ENCODE data around the gene ASAP3. TPM values are rescaled to one million over a fixed set of nuclear protein-coding genes. Genes with fewer than 3 reads are reported as not detected.

ASAP3 gene
- total RNA-seq, 2 donors from 2014 or later = 38.6 to 47.2 TPM

- no peak for TF ChIP-seq CTCF (IDR thresholded peaks at IDR 0.05)
- no peaks in the 10 kb centered on the region for H3K27me3 ChIP-seq
- H3K4me3 ChIP-seq = peak overlapping the region in 1 of 2 donors; percentile 67
- H3K9me3 ChIP-seq = no peaks in the 10 kb centered on the region
- H3K27ac ChIP-seq = peak overlapping the region; percentile 86 to 89
- no peak for DNase-seq (ENCODE audit: low spot score)
- peaks cover under 1% of the 10 kb centered on the region for H3K36me3 ChIP-seq
- H3K4me1 ChIP-seq = peaks cover 0 to 44% of the 10 kb centered on the region in 2 donors
These were observed 58.8 kb downstream of the ASAP3 start for GRCh38 chr1:23425193-23425494.

- Histone ChIP-seq H3K9me3 (no peaks in the 10 kb centered on the region), H3K27me3 (no peaks in the 10 kb centered on the region), H3K36me3 (no peaks in the 10 kb centered on the region), H3K27ac (peak within 1 kb of the TSS; percentile 86 to 89), H3K4me1 (peaks cover 0 to 44% of the 10 kb centered on the region in 2 donors), H3K4me3 (peak within 1 kb of the TSS; percentile 58 to 67)
- DNase-seq (ENCODE audit: low spot score) = no peak
- TF ChIP-seq CTCF (IDR thresholded peaks at IDR 0.05) = no peak
These were observed 59.4 kb downstream of the ASAP3 start, which contains the start of gene TCEA3 for GRCh38 chr1:23424293-23425192. TCEA3 (minus strand) TSS chr1:23424748; CDS start chr1:23424633, 115 bp downstream.

- Histone ChIP-seq H3K4me3 (peak overlapping the region; percentile 58 to 67), H3K4me1 (peaks cover 0 to 44% of the 10 kb centered on the region in 2 donors), H3K27ac (peak overlapping the region; percentile 86 to 89), H3K9me3 (no peaks in the 10 kb centered on the region), H3K27me3 (no peaks in the 10 kb centered on the region), H3K36me3 (no peaks in the 10 kb centered on the region)
- no peak for DNase-seq (ENCODE audit: low spot score)
- no peak for TF ChIP-seq CTCF (IDR thresholded peaks at IDR 0.05)
These were observed 60.3 kb downstream of the ASAP3 start for GRCh38 chr1:23423415-23424292.

GRCh38 chr1:23422941-23423340 is 61.0 kb downstream of the ASAP3 start:
- no peak for DNase-seq (ENCODE audit: low spot score)
- H3K36me3 ChIP-seq = no peaks in the 10 kb centered on the region
- peak overlapping the region in 1 of 2 donors; percentile 16 for H3K4me3 ChIP-seq
- no peaks in the 10 kb centered on the region for H3K27me3 ChIP-seq
- H3K4me1 ChIP-seq = peaks cover 0 to 44% of the 10 kb centered on the region in 2 donors
- no peak for TF ChIP-seq CTCF (IDR thresholded peaks at IDR 0.05)
- H3K27ac ChIP-seq = peak overlapping the region; percentile 86 to 89
- H3K9me3 ChIP-seq = no peaks in the 10 kb centered on the region

- no peak for TF ChIP-seq CTCF (IDR thresholded peaks at IDR 0.05)
- peak; percentile 84 for DNase-seq (ENCODE audit: low spot score)
- Histone ChIP-seq H3K9me3 (no peaks in the 10 kb centered on the region), H3K36me3 (no peaks in the 10 kb centered on the region), H3K27me3 (no peaks in the 10 kb centered on the region), H3K27ac (peak overlapping the region; percentile 86 to 89), H3K4me1 (peaks cover 0 to 44% of the 10 kb centered on the region in 2 donors), H3K4me3 (peak overlapping the region in 1 of 2 donors; percentile 16)
These were observed 61.6 kb downstream of the ASAP3 start for GRCh38 chr1:23422241-23422877.

All from right atrium auricular region (tissue), 2 donors.